Sigmoid colon (tissue), 7 donors: ENCODE measurements around the gene MAD1L1. TPM values are rescaled to one million over a fixed set of nuclear protein-coding genes. Genes with fewer than 3 reads are reported as not detected.

Source experiments
- DNase-seq: peaks from one replicate; pipeline ENCODE4 v3.0.0-alpha.2; 2019
- H3K27ac ChIP-seq, 4 donors: fragments of 200-600 bp; sonication (generic); one replicate each; pipeline ENCODE4 v1.5.1; 2016 to 2019; ENCODE audit warnings: mild to moderate bottlenecking in 1 of 4
- H3K27me3 ChIP-seq, 3 donors: fragments of 200-600 bp; sonication (generic); one replicate each; pipeline ENCODE4 v1.5.1; 2019; ENCODE audit warnings: mild to moderate bottlenecking in 1 of 3
- H3K36me3 ChIP-seq, 4 donors: fragments of 200-600 bp; sonication (generic); one replicate each; pipeline ENCODE4 v1.5.1; 2016 to 2019
- H3K4me1 ChIP-seq, 4 donors: fragments of 200-600 bp; sonication (generic); one replicate each; pipeline ENCODE4 v1.5.1; 2017 to 2019
- H3K4me3 ChIP-seq, 4 donors: fragments of 200-600 bp; sonication (generic); one replicate each; pipeline ENCODE4 v1.5.1; 2017 to 2019; ENCODE audit warnings: mild to moderate bottlenecking in 2 of 4, moderate library complexity in 1 of 4
- H3K9me3 ChIP-seq, 4 donors: fragments of 200-600 bp in 3 of 4; sonication (generic) in 3 of 4; one replicate each; pipeline versions ENCODE4 v1.5.1 to v1.6.1; 2013 to 2019
- EP300 ChIP-seq, 4 donors: sonication (generic); formaldehyde crosslinking; IDR thresholded peaks; one replicate each; pipeline ENCODE4 v1.6.1; 2017; ENCODE audit warnings: antibody characterized with exemption in 4 of 4
- POLR2A ChIP-seq, 2 donors: fragments of 450-650 bp; IDR thresholded peaks; one replicate each; pipeline ENCODE4 v1.6.1; 2016; ENCODE audit warnings: antibody characterized with exemption in 2 of 2, mild to moderate bottlenecking in 2 of 2, moderate library complexity in 2 of 2
- POLR2AphosphoS5 ChIP-seq, 4 donors: sonication (generic); formaldehyde crosslinking; IDR thresholded peaks; one replicate each; pipeline ENCODE4 v1.6.1; 2017; ENCODE audit warnings: antibody characterized with exemption in 4 of 4
- WGBS, 2 donors: extraction: QIAGEN DNeasy Blood & Tissue Kit; methylation state at CpG; one replicate each; pipeline ENCODE4 v1.1.7; 2013; 5-methylcytosine and 5-hydroxymethylcytosine counted together
- intact Hi-C: fragments of 100-400 bp; cut with DNase I; formaldehyde crosslinking; loops from one replicate; pipeline ENCODE4 v1.15.1; 2023
- polyA plus RNA-seq, 3 donors: library from polyadenylated mRNA; stranded (reverse); fragments of 200-250 nt; gene quantifications; one replicate each; pipeline ENCODE4 v1.2.3, GENCODE V29; 2013
- total RNA-seq, 4 donors: library from RNA; depleted of rRNA; stranded (reverse); fragments of >200 nt; gene quantifications; one replicate each; pipeline ENCODE4 v1.1.0, GENCODE V29; 2016
- TF ChIP-seq, protein P1 (sequence below), 4 experiments: fragments of 450-650 bp in 3 of 4; fragments of 200-600 bp in 1 of 4; IDR thresholded peaks; one replicate each; pipeline ENCODE4 v1.5.1; 2016 to 2019; ENCODE audit warnings: antibody characterized with exemption in 4 of 4, mild to moderate bottlenecking in 3 of 4, moderate library complexity in 2 of 4
- donor health status: healthy with polysubstance abuse.
- donor health status: Bipolar disorder and iron deficiency.
- donor health status: healthy.

Gene MAD1L1
- total and polyA plus RNA-seq, 7 donors: 10.2 to 38.4 (median 20.6) TPM

- Histone ChIP-seq H3K4me1 (peaks cover 0 to 15% (median 13%) of the 10 kb centered on the region in 4 donors), H3K27me3 (no peaks in the 10 kb centered on the region), H3K36me3 (no peaks in the 10 kb centered on the region), H3K9me3 (no peaks in the 10 kb centered on the region), H3K27ac (no peak overlapping the region), H3K4me3 (no peak overlapping the region)
- 90 to 95% methylated on average over 14 of the region's 14 CpGs for WGBS, 2 donors
- TF ChIP-seq, protein P1, sequence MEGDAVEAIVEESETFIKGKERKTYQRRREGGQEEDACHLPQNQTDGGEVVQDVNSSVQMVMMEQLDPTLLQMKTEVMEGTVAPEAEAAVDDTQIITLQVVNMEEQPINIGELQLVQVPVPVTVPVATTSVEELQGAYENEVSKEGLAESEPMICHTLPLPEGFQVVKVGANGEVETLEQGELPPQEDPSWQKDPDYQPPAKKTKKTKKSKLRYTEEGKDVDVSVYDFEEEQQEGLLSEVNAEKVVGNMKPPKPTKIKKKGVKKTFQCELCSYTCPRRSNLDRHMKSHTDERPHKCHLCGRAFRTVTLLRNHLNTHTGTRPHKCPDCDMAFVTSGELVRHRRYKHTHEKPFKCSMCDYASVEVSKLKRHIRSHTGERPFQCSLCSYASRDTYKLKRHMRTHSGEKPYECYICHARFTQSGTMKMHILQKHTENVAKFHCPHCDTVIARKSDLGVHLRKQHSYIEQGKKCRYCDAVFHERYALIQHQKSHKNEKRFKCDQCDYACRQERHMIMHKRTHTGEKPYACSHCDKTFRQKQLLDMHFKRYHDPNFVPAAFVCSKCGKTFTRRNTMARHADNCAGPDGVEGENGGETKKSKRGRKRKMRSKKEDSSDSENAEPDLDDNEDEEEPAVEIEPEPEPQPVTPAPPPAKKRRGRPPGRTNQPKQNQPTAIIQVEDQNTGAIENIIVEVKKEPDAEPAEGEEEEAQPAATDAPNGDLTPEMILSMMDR (IDR thresholded peaks at IDR 0.05): no peak
- TF ChIP-seq EP300 (IDR thresholded peaks at IDR 0.05): no peak
- TF ChIP-seq POLR2A (IDR thresholded peaks at IDR 0.05): no peak
- TF ChIP-seq POLR2AphosphoS5 (IDR thresholded peaks at IDR 0.05): no peak
- no peak for DNase-seq
- intact Hi-C loops: no loop called here
Measured at GRCh38 chr7:1911571-1911970, 321.2 kb downstream of the MAD1L1 start.

DNA sequence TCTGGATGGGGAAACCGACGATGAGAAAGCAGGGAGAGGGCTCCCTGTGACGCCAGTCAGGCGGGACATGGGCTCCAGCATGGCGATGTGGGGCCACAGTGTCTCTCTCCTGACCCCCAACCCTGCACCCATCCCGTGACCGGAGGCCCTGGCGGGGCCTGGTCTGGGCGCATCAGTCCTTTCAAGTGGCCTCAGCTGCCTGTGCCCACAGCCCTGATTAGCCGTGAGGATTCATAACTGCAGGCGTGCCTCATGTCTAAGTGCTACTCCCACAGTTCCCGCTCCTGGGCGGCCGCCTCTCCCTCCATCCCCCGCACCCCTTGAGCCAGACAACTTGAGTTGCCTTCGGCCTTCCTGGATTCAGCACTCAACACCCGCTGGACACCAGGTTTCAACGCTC lies 321.9 kb downstream of the MAD1L1 start:
- Histone ChIP-seq H3K4me3 (no peak overlapping the region), H3K27me3 (no peaks in the 10 kb centered on the region), H3K36me3 (no peaks in the 10 kb centered on the region), H3K4me1 (peaks cover 0 to 15% (median 13%) of the 10 kb centered on the region in 4 donors), H3K27ac (no peak overlapping the region), H3K9me3 (no peaks in the 10 kb centered on the region)
- WGBS, 2 donors: 93 to 94% methylated on average over 18 of the region's 18 CpGs
- intact Hi-C loops: no loop called here
- TF ChIP-seq POLR2A (IDR thresholded peaks at IDR 0.05): no peak
- TF ChIP-seq, protein P1 (IDR thresholded peaks at IDR 0.05): no peak
- no peak for TF ChIP-seq POLR2AphosphoS5 (IDR thresholded peaks at IDR 0.05)
- no peak for TF ChIP-seq EP300 (IDR thresholded peaks at IDR 0.05)
- no peak for DNase-seq

- Histone ChIP-seq H3K27ac (no peak overlapping the region), H3K4me1 (peaks cover 0 to 15% (median 13%) of the 10 kb centered on the region in 4 donors), H3K4me3 (no peak overlapping the region), H3K27me3 (no peaks in the 10 kb centered on the region), H3K36me3 (no peaks in the 10 kb centered on the region), H3K9me3 (no peaks in the 10 kb centered on the region)
- TF ChIP-seq, protein P1 (IDR thresholded peaks at IDR 0.05): no peak
- TF ChIP-seq EP300 (IDR thresholded peaks at IDR 0.05): no peak
- no peak for TF ChIP-seq POLR2AphosphoS5 (IDR thresholded peaks at IDR 0.05)
- no peak for TF ChIP-seq POLR2A (IDR thresholded peaks at IDR 0.05)
- no peak for DNase-seq
- intact Hi-C loops: no loop called here
- WGBS, 2 donors: 97% methylated on average over 26 of the region's 26 CpGs
Measured at GRCh38 chr7:1910081-1910685, 322.6 kb downstream of the MAD1L1 start.

- no peak overlapping the region for H3K27ac ChIP-seq
- no peaks in the 10 kb centered on the region for H3K9me3 ChIP-seq
- no peaks in the 10 kb centered on the region for H3K36me3 ChIP-seq
- intact Hi-C loops: no loop called here
- no peak for DNase-seq
- H3K4me3 ChIP-seq: no peak overlapping the region
- peaks cover 0 to 15% (median 13%) of the 10 kb centered on the region in 4 donors for H3K4me1 ChIP-seq
- WGBS, 2 donors: 94 to 95% methylated on average over 15 of the region's 15 CpGs
- TF ChIP-seq POLR2A (IDR thresholded peaks at IDR 0.05) (no peak), EP300 (IDR thresholded peaks at IDR 0.05) (no peak), POLR2AphosphoS5 (IDR thresholded peaks at IDR 0.05) (no peak)
- TF ChIP-seq, protein P1 (IDR thresholded peaks at IDR 0.05): no peak
- H3K27me3 ChIP-seq: no peaks in the 10 kb centered on the region
Measured at GRCh38 chr7:1909476-1909875, 323.3 kb downstream of the MAD1L1 start.
